MM.1S (cell line): Measurements from ENCODE around the gene CAMSAP1.

Experiments used
- DNase-seq: peaks from one replicate; pipeline ENCODE4 v3.0.0-alpha.2; 2015
- H2AFZ ChIP-seq: fragments of 300-600 bp; sonication (generic); 2 replicates; pipeline ENCODE4 v1.6.0; 2016; ENCODE audit warnings: antibody characterized with exemption, low read length
- H3F3A ChIP-seq: fragments of 300-600 bp; sonication (generic); 2 replicates; pipeline ENCODE4 v1.6.1; 2016; ENCODE audit warnings: mild to moderate bottlenecking, antibody characterized with exemption, low read length, moderate library complexity, mixed read lengths; ENCODE audit not compliant: insufficient read depth
- H3K27ac ChIP-seq: fragments of 300-600 bp; sonication (generic); 2 replicates; pipeline ENCODE4 v1.5.1; 2016; ENCODE audit warnings: mild to moderate bottlenecking, low read length
- H3K27me3 ChIP-seq: fragments of 300-600 bp; sonication (generic); replicated peaks from 2 replicates; pipeline ENCODE4 v1.6.0; 2016; ENCODE audit warnings: low read length; ENCODE audit not compliant: insufficient read depth
- H3K36me3 ChIP-seq: fragments of 300-600 bp; sonication (generic); replicated peaks from 2 replicates; pipeline ENCODE4 v1.6.1; 2016; ENCODE audit warnings: mild to moderate bottlenecking, low read length, mixed read lengths; ENCODE audit not compliant: insufficient read depth
- H3K4me1 ChIP-seq: fragments of 300-600 bp; sonication (generic); 2 replicates; pipeline ENCODE4 v1.6.1; 2016; ENCODE audit warnings: low read length, mixed read lengths
- H3K4me2 ChIP-seq: fragments of 300-600 bp; sonication (generic); 2 replicates; pipeline ENCODE4 v1.6.0; 2016; ENCODE audit warnings: low read depth, low read length
- H3K4me3 ChIP-seq: fragments of 300-600 bp; sonication (generic); 2 replicates; pipeline ENCODE4 v1.5.1; 2016; ENCODE audit warnings: low read length, mixed read lengths
- H3K79me2 ChIP-seq: fragments of 300-600 bp; sonication (generic); 2 replicates; pipeline ENCODE4 v1.6.1; 2016; ENCODE audit warnings: mixed run types, low read length, mixed read lengths
- H3K9ac ChIP-seq: fragments of 300-600 bp; sonication (generic); 2 replicates; pipeline ENCODE4 v1.6.1; 2016; ENCODE audit warnings: low read length, mixed read lengths
- H3K9me2 ChIP-seq: fragments of 300-600 bp; sonication (generic); replicated peaks from 2 replicates; pipeline ENCODE4 v1.6.1; 2016; ENCODE audit warnings: mild to moderate bottlenecking, low read length, mixed read lengths; ENCODE audit not compliant: insufficient read depth
- H3K9me3 ChIP-seq: fragments of 300-600 bp; sonication (generic); replicated peaks from 2 replicates; pipeline ENCODE4 v1.6.1; 2016; ENCODE audit warnings: mild to moderate bottlenecking, low read length, mixed read lengths; ENCODE audit not compliant: insufficient read depth
- H4K20me1 ChIP-seq: fragments of 300-600 bp; sonication (generic); 2 replicates; pipeline ENCODE4 v1.6.1; 2016; ENCODE audit warnings: mild to moderate bottlenecking, low read length, moderate library complexity, mixed read lengths; ENCODE audit not compliant: insufficient read depth
- CTCF ChIP-seq: fragments of 300-600 bp; sonication (generic); IDR thresholded peaks from 2 replicates; pipeline ENCODE4 v1.5.1; 2016; ENCODE audit warnings: antibody characterized with exemption, low read length, mixed read lengths
- EZH2 ChIP-seq: fragments of 300-600 bp; sonication (generic); optimal IDR thresholded peaks from 2 replicates; pipeline ENCODE3; 2017; ENCODE audit warnings: low read depth, mild to moderate bottlenecking, antibody characterized with exemption, low read length, mixed read lengths
- EZH2phosphoT487 ChIP-seq: fragments of 300-600 bp; sonication (generic); IDR thresholded peaks from 2 replicates; pipeline ENCODE4 v1.6.1; 2018; ENCODE audit warnings: antibody characterized with exemption, low read length

CAMSAP1 gene

GRCh38 chr9:135907431-135908092 is at the start of gene CAMSAP1:
Gene CAMSAP1, minus strand, starts transcription at chr9:135907546. Its CDS starts 387 bp downstream, at chr9:135907159.
- Histone ChIP-seq H2AFZ (peak within 1 kb of the TSS; percentile 88), H3K4me1 (peaks cover 13% of the 10 kb centered on the region), H3K79me2 (peaks cover 49% of the 10 kb centered on the region), H3K9me2 (no peaks in the 10 kb centered on the region), H3K27ac (no peak within 1 kb of the TSS), H3K4me3 (peak within 1 kb of the TSS; percentile 82), H3F3A (no peaks in the 10 kb centered on the region), H3K36me3 (no peaks in the 10 kb centered on the region), H3K27me3 (no peaks in the 10 kb centered on the region), H3K4me2 (peak within 1 kb of the TSS; percentile 93), H4K20me1 (no peaks in the 10 kb centered on the region), H3K9me3 (no peaks in the 10 kb centered on the region), H3K9ac (peak within 1 kb of the TSS; percentile 55; the same call in 1 of the 2 replicates)
- peak; percentile 93 for DNase-seq
- TF ChIP-seq EZH2: no peak
- no peak for TF ChIP-seq CTCF
- no peak for TF ChIP-seq EZH2phosphoT487

- Histone ChIP-seq H3F3A (no peaks in the 10 kb centered on the region), H3K27me3 (peaks cover 2% of the 10 kb centered on the region; the same call in 1 of the 2 replicates), H3K4me2 (no peak overlapping the region), H3K79me2 (peaks cover 64% of the 10 kb centered on the region), H3K4me1 (0 out of 2 replicates have a peak, but pooled peaks cover 7% of the 10 kb centered on the region), H4K20me1 (peaks cover 10% of the 10 kb centered on the region; the same call in 1 of the 2 replicates), H3K9me3 (no peaks in the 10 kb centered on the region), H3K4me3 (no peak overlapping the region), H2AFZ (no peak overlapping the region), H3K27ac (no peak overlapping the region), H3K9ac (no peak overlapping the region), H3K36me3 (no peaks in the 10 kb centered on the region; the same call in 1 of the 2 replicates), H3K9me2 (no peaks in the 10 kb centered on the region)
- DNase-seq: no peak
- no peak for TF ChIP-seq EZH2phosphoT487
- no peak for TF ChIP-seq EZH2
- TF ChIP-seq CTCF: no peak
These were observed 49.4 kb upstream of the CAMSAP1 start for GRCh38 chr9:135956802-135957174.

GRCh38 chr9:135955934-135956801 is 48.8 kb upstream of the CAMSAP1 start:
- H3K4me1 ChIP-seq: 0 out of 2 replicates have a peak, but pooled peaks cover 7% of the 10 kb centered on the region
- H3K9ac ChIP-seq: no peak overlapping the region
- no peaks in the 10 kb centered on the region; the same call in 1 of the 2 replicates for H3K36me3 ChIP-seq
- H3K9me2 ChIP-seq: no peaks in the 10 kb centered on the region
- no peak overlapping the region for H2AFZ ChIP-seq
- H3K4me3 ChIP-seq: no peak overlapping the region
- no peak overlapping the region for H3K4me2 ChIP-seq
- TF ChIP-seq EZH2 (no peak), EZH2phosphoT487 (no peak), CTCF (no peak)
- DNase-seq: no peak
- H3K27me3 ChIP-seq: no peaks in the 10 kb centered on the region
- H3F3A ChIP-seq: no peaks in the 10 kb centered on the region
- H4K20me1 ChIP-seq: peaks cover 10% of the 10 kb centered on the region; the same call in 1 of the 2 replicates
- H3K79me2 ChIP-seq: peaks cover 64% of the 10 kb centered on the region
- no peaks in the 10 kb centered on the region for H3K9me3 ChIP-seq
- H3K27ac ChIP-seq: no peak overlapping the region
